Measurements from ENCODE around the gene TMEM131L. TPM values are rescaled to one million over a fixed set of nuclear protein-coding genes. Genes with fewer than 3 reads are reported as not detected.
A peak's percentile ranks its signal among the peaks of the same experiment; 100 is the strongest.

Gene TMEM131L
- polyA plus RNA-seq, 3 donors = 11.2 to 58.3 (median 26.0) TPM

GRCh38 chr4:153570228-153570973 is 104.2 kb downstream of the TMEM131L start:
- Histone ChIP-seq H3K4me1 (ENCODE audit: control insufficient read depth in 1 of 2, insufficient read depth in 2 of 2, low read length in 2 of 2) (peaks cover 0 to 12% of the 10 kb centered on the region in 2 donors), H3K27ac (ENCODE audit: low read depth in 1 of 2, low read length in 2 of 2) (peak overlapping the region in 1 of 2 donors; percentile 28), H2AFZ (ENCODE audit: insufficient read depth, low read depth, low read length, poor library complexity, severe bottlenecking) (no peak overlapping the region), H3K27me3 (ENCODE audit: control insufficient read depth in 2 of 2, insufficient read depth in 2 of 2, low read length in 2 of 2) (no peaks in the 10 kb centered on the region), H4K20me1 (ENCODE audit: insufficient read depth, low read length) (peaks cover 99% of the 10 kb centered on the region), H3K9ac (ENCODE audit: insufficient read depth, low read length, poor library complexity, severe bottlenecking) (no peak overlapping the region), H3K9me3 (replicated peaks in 1 of 2; ENCODE audit: control insufficient read depth in 1 of 2, insufficient read depth in 1 of 2, low read length in 2 of 2) (no peaks in the 10 kb centered on the region), H3K36me3 (replicated peaks in 1 of 2; ENCODE audit: control insufficient read depth in 1 of 2, insufficient read depth in 2 of 2, low read length in 2 of 2) (peaks cover 41 to 86% of the 10 kb centered on the region in 2 donors), H3K4me3 (replicated peaks in 1 of 3; ENCODE audit: low read depth in 2 of 3, low read length in 3 of 3) (no peak overlapping the region), H3K79me2 (ENCODE audit: insufficient read depth, low read length) (peaks cover 16% of the 10 kb centered on the region), H3K4me2 (replicated peaks; ENCODE audit: extremely low read depth, low read length, poor library complexity, severe bottlenecking) (no peak overlapping the region)
- H3K27ac Mint-ChIP-seq = peak overlapping the region in 2 of 7 donors; percentile 48 to 64
- no peak for DNase-seq
- H3K36me3 Mint-ChIP-seq = peaks cover 62 to 65% of the 10 kb centered on the region in 2 donors
- peaks cover 0 to 4% (median 0%) of the 10 kb centered on the region in 7 donors for H3K9me3 Mint-ChIP-seq
- peaks cover 0 to 2% (median 0%) of the 10 kb centered on the region in 3 donors for H3K27me3 Mint-ChIP-seq (ENCODE audit: low read depth in 3 of 3)
- TF ChIP-seq CTCF (IDR thresholded peaks at IDR 0.05) = no peak
- H3K4me3 Mint-ChIP-seq = no peak overlapping the region
- WGBS (ENCODE audit: insufficient coverage) = 88% methylated on average over 7 of the region's 12 CpGs
- peaks cover 18% of the 10 kb centered on the region for H3K4me1 Mint-ChIP-seq
- intact Hi-C loops (cut with micrococcal nuclease) = loop anchor here in 1 of 2 donors (10.0 kb wide), 1 partner anchor 136 kb away; no protein-coding TSS in a partner anchor

DNA sequence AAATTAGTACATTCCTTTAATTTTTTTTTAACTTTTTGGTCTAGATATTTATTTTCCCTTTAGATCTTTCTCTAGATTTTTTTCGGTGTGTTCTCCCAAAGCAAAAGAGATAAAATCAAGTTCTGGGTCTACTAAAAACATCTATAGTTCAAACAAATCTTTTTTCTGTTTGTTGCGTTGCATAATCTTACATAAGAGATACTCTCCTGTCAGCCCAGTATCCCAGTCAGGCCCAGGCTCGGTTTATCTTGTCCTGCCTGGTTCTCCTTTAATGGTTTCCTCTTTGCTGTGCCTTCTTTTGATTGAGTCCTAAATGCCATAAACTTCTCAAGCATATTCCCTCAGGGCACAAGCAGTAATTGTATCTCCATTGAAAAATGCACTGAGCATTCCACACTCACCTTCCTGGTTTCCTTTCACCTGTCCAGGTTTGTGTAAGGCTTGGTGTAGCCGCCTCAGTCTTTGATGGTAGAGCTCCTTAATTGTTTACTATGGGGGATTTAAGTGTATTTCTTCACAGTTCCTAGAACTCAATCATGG is 104.9 kb downstream of the TMEM131L start:
- H3K9ac ChIP-seq (ENCODE audit: insufficient read depth, low read length, poor library complexity, severe bottlenecking) = no peak overlapping the region
- no peak overlapping the region for H3K4me3 ChIP-seq (replicated peaks in 1 of 3; ENCODE audit: low read depth in 2 of 3, low read length in 3 of 3)
- Mint-ChIP-seq H3K9me3 (peaks cover 0 to 3% (median 0%) of the 10 kb centered on the region in 7 donors), H3K4me1 (peaks cover 23% of the 10 kb centered on the region), H3K27me3 (ENCODE audit: low read depth in 3 of 3) (peaks cover 0 to 2% (median 0%) of the 10 kb centered on the region in 3 donors), H3K36me3 (peaks cover 61 to 63% of the 10 kb centered on the region in 2 donors), H3K27ac (peak overlapping the region in 2 of 7 donors; percentile 53 to 64), H3K4me3 (no peak overlapping the region)
- no peaks in the 10 kb centered on the region for H3K27me3 ChIP-seq (ENCODE audit: control insufficient read depth in 2 of 2, insufficient read depth in 2 of 2, low read length in 2 of 2)
- H3K79me2 ChIP-seq (ENCODE audit: insufficient read depth, low read length) = peaks cover 16% of the 10 kb centered on the region
- no peak for TF ChIP-seq CTCF (IDR thresholded peaks at IDR 0.05)
- WGBS (ENCODE audit: insufficient coverage) = 71% methylated on average over 2 of the region's 4 CpGs
- intact Hi-C loops (cut with micrococcal nuclease) = loop anchor here in 1 of 2 donors (10.0 kb wide), 1 partner anchor 136 kb away; no protein-coding TSS in a partner anchor
- DNase-seq = no peak
- H2AFZ ChIP-seq (ENCODE audit: insufficient read depth, low read depth, low read length, poor library complexity, severe bottlenecking) = no peak overlapping the region
- H3K36me3 ChIP-seq (replicated peaks in 1 of 2; ENCODE audit: control insufficient read depth in 1 of 2, insufficient read depth in 2 of 2, low read length in 2 of 2) = peaks cover 39 to 81% of the 10 kb centered on the region in 2 donors
- H3K9me3 ChIP-seq (replicated peaks in 1 of 2; ENCODE audit: control insufficient read depth in 1 of 2, insufficient read depth in 1 of 2, low read length in 2 of 2) = no peaks in the 10 kb centered on the region
- H3K4me2 ChIP-seq (replicated peaks; ENCODE audit: extremely low read depth, low read length, poor library complexity, severe bottlenecking) = no peak overlapping the region
- H3K27ac ChIP-seq (ENCODE audit: low read depth in 1 of 2, low read length in 2 of 2) = peak overlapping the region in 1 of 2 donors; percentile 28
- H4K20me1 ChIP-seq (ENCODE audit: insufficient read depth, low read length) = peaks cover 99% of the 10 kb centered on the region
- H3K4me1 ChIP-seq (ENCODE audit: control insufficient read depth in 1 of 2, insufficient read depth in 2 of 2, low read length in 2 of 2) = peaks cover 0 to 12% of the 10 kb centered on the region in 2 donors

All from CD14-positive monocyte (primary cell).